Measurements from ENCODE around the gene GRIA3. TPM values are rescaled to one million over a fixed set of nuclear protein-coding genes. Genes with fewer than 3 reads are reported as not detected.

GRIA3 gene
- total RNA-seq, 1 experiment from 2014 or later = not detected

GRCh38 chrX:123442764-123443163 lies 258.7 kb downstream of the GRIA3 start:
- ChIA-PET CTCF (no interaction called here), RAD21 (ENCODE audit: low non-redundant PET in 1 of 2, low total read pairs in 2 of 2, uncharacterized antibody in 2 of 2, unreplicated experiment in 2 of 2) (no interaction called here)

More at GRCh38 chrX:123442764-123443163, 258.7 kb downstream of the GRIA3 start:
- no peaks in the 10 kb centered on the region for H3K9me3 ChIP-seq (ENCODE audit: control insufficient read depth in 1 of 2, insufficient read depth in 1 of 2, low read depth in 1 of 2, low read length in 2 of 2)
- H3K4me1 ChIP-seq (ENCODE audit: control insufficient read depth in 1 of 2, insufficient read depth in 2 of 2, low read length in 2 of 2) = no peaks in the 10 kb centered on the region
- no peak overlapping the region for H3K9ac ChIP-seq (ENCODE audit: low read length)
- H3K9me2 ChIP-seq (ENCODE audit: insufficient read depth) = no peaks in the 10 kb centered on the region
- H3K4me2 ChIP-seq (ENCODE audit: low read length) = no peak overlapping the region
- ATAC-seq (no peak), DNase-seq (ENCODE audit: low read depth, low spot score) (no peak)
- H2AFZ ChIP-seq (ENCODE audit: low read depth, low read length, poor library complexity, severe bottlenecking) = no peak overlapping the region
- intact Hi-C loops (cut with micrococcal nuclease) = no loop called here
- BruUV-seq (replicated peaks) = no TSS peak
- H3K79me2 ChIP-seq (ENCODE audit: insufficient read depth, low read length) = no peaks in the 10 kb centered on the region
- no peaks in the 10 kb centered on the region for H3K36me3 ChIP-seq (ENCODE audit: control insufficient read depth in 1 of 2, insufficient read depth in 2 of 2, low read length in 2 of 2)
- no peaks in the 10 kb centered on the region for H3K27me3 ChIP-seq (ENCODE audit: insufficient read depth, low read length)
- no peak overlapping the region for H3K27ac ChIP-seq (ENCODE audit: low read depth, low read length)
- H4K20me1 ChIP-seq (ENCODE audit: insufficient read depth) = no peaks in the 10 kb centered on the region
- no peak overlapping the region for H3K4me3 ChIP-seq (replicated peaks in 1 of 2; ENCODE audit: low read depth in 1 of 2, low read length in 2 of 2)
- POLR2A ChIA-PET = no interaction called here
- TF ChIP-seq CBX3 (IDR thresholded peaks at IDR 0.05; ENCODE audit: low read depth) = no peak
- TF ChIP-seq SRF (IDR thresholded peaks at IDR 0.05; ENCODE audit: low read depth) = no peak
- no peak for TF ChIP-seq ZNF274 (IDR thresholded peaks at IDR 0.05; ENCODE audit: low read depth, low read length)
- no peak for TF ChIP-seq JUND (IDR thresholded peaks at IDR 0.05)
- TF ChIP-seq TCF7L2 (IDR thresholded peaks at IDR 0.05; ENCODE audit: borderline replicate concordance, extremely low read depth, insufficient read depth, insufficient read length) = no peak
- no peak for TF ChIP-seq CEBPB (IDR thresholded peaks at IDR 0.05; ENCODE audit: low read depth)
- no peak for TF ChIP-seq CTCF (IDR thresholded peaks at IDR 0.05 in 2 of 3, conservative IDR thresholded peaks at IDR 0.05 in 1 of 3; ENCODE audit: borderline replicate concordance in 1 of 3, insufficient read depth in 1 of 3, low read depth in 2 of 3, low read length in 2 of 3)
- no peak for TF ChIP-seq REST (IDR thresholded peaks at IDR 0.05; ENCODE audit: low read depth)
